ENCODE measurements around the gene CSRNP3. TPM values are rescaled to one million over a fixed set of nuclear protein-coding genes. Genes with fewer than 3 reads are reported as not detected.

CSRNP3 gene
- total RNA-seq, 3 donors from 2014 or later, result 2.0 to 5.2 (median 4.6) TPM

DNA sequence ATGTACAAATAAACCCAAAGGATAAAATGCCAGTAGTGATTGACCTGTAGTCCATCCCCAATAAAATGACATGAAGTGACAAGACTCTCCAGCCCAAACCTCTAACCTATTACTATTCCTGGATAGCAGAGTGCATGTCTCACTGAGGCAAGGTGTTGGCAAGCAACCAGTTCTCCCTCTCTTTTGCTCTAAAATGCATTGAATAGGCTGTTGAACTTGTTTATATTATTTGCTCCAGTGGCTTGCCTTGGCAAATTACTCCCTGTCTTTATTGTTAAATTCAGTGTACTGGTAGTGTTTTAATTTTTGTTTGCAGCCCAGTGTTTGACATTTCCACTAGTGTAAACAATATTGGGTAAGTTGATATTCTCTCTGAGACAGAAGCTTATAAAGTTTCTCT, 70.5 kb downstream of the CSRNP3 start:
- TF ChIP-seq, protein P1, sequence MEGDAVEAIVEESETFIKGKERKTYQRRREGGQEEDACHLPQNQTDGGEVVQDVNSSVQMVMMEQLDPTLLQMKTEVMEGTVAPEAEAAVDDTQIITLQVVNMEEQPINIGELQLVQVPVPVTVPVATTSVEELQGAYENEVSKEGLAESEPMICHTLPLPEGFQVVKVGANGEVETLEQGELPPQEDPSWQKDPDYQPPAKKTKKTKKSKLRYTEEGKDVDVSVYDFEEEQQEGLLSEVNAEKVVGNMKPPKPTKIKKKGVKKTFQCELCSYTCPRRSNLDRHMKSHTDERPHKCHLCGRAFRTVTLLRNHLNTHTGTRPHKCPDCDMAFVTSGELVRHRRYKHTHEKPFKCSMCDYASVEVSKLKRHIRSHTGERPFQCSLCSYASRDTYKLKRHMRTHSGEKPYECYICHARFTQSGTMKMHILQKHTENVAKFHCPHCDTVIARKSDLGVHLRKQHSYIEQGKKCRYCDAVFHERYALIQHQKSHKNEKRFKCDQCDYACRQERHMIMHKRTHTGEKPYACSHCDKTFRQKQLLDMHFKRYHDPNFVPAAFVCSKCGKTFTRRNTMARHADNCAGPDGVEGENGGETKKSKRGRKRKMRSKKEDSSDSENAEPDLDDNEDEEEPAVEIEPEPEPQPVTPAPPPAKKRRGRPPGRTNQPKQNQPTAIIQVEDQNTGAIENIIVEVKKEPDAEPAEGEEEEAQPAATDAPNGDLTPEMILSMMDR (IDR thresholded peaks at IDR 0.05), result no peak
- Histone ChIP-seq H3K9me3 (no peaks in the 10 kb centered on the region), H3K36me3 (ENCODE audit: low read depth) (no peaks in the 10 kb centered on the region), H3K4me1 (ENCODE audit: low read depth) (no peaks in the 10 kb centered on the region), H3K4me3 (no peak overlapping the region)
- no peak for DNase-seq
- intact Hi-C loops (cut with DNase I, micrococcal nuclease), result no loop called here
- ATAC-seq, result no peak

DNA sequence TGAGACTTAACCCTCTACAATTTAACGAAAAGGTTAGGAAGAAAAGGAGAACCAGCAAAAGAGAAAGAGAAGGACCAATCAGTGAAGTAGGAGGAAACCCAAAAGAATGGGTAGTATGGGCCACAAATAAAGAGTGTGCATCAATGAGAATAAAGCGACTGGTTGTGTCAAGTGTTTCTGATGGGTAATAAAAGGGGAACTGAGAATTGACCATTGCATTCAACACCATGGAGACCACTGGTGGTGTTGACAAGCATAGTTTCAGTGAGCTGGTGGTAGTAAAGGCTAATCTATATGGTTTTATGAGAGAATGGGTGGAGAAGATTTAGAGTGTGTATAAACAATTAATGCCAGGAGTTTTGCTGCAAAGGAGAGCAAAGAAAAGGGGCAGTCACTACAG, 75.4 kb downstream of the CSRNP3 start:
- ATAC-seq (no peak), DNase-seq (no peak)
- H3K4me3 ChIP-seq, result no peak overlapping the region
- intact Hi-C loops (cut with DNase I, micrococcal nuclease), result no loop called here
- H3K4me1 ChIP-seq (ENCODE audit: low read depth), result no peaks in the 10 kb centered on the region
- no peaks in the 10 kb centered on the region for H3K36me3 ChIP-seq (ENCODE audit: low read depth)
- H3K9me3 ChIP-seq, result no peaks in the 10 kb centered on the region
- TF ChIP-seq, protein P1 (IDR thresholded peaks at IDR 0.05), result no peak

DNA sequence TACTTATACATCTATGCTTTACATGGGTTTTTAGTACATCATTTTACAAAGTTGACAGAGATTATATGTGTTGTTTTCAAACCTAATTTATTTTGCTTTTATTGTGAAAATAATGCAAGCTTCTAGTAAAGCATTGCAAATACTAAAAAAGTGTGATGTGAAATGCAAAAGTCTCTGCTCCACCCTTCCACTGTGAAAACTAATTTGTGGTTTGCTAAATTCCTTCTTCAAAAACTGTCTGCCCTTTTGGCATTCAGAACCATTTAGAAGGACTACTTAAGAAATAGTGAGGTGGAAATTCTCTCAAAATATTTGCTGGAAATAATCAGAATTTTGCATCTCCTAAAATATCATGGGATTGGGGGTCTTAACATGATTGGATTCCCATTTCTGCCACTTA, 78.4 kb downstream of the CSRNP3 start:
- intact Hi-C loops (cut with DNase I, micrococcal nuclease), result no loop called here
- no peak for ATAC-seq

DNA sequence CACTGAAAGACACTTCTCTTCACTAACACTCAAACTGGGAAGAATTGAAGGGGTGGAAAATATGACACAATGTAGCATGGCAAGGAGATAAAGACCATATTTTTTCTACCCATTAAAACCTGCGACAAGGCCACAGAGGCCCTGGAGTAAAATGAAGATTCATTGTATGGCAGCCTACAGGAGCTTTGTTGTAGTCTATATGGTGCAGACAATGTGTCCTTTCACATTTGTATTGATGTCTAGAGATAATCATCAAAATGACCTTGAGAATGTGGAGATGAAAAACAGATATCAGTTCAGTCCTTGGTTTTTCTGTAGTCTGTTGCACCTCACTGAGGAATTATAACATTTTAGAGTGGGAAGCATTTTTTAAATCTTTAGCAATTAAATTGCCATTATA, 80.1 kb downstream of the CSRNP3 start:
- intact Hi-C loops (cut with DNase I, micrococcal nuclease), result no loop called here
- no peaks in the 10 kb centered on the region for H3K9me3 ChIP-seq
- TF ChIP-seq, protein P1 (IDR thresholded peaks at IDR 0.05), result no peak
- DNase-seq (no peak), ATAC-seq (no peak)
- H3K4me3 ChIP-seq, result no peak overlapping the region
- no peaks in the 10 kb centered on the region for H3K4me1 ChIP-seq (ENCODE audit: low read depth)
- H3K36me3 ChIP-seq (ENCODE audit: low read depth), result no peaks in the 10 kb centered on the region

More for the DNA sequence above, 78.4 kb downstream of the CSRNP3 start:
- no peak for DNase-seq
- Histone ChIP-seq H3K9me3 (no peaks in the 10 kb centered on the region), H3K36me3 (ENCODE audit: low read depth) (no peaks in the 10 kb centered on the region), H3K4me3 (no peak overlapping the region), H3K4me1 (ENCODE audit: low read depth) (no peaks in the 10 kb centered on the region)
- TF ChIP-seq, protein P1 (IDR thresholded peaks at IDR 0.05), result no peak

DNA sequence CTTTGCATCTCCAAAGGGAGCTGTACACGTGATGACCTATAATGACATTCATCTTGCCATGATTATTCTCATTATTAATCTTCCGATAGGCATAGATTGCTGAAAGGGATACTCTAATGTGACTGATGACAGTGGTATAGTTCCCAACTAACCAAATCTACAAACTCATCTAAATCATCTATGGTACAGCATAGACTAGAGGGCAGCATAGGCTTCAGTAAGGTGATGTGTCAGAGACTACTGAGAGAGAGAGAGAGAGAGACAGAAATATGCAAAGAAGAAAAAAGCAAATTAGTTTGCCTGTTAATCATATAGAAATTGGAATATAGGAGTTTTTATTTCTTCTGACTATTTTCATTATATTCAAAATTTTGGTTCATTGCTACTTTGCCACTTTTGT, 89.3 kb downstream of the CSRNP3 start:
- Histone ChIP-seq H3K4me3 (no peak overlapping the region), H3K36me3 (ENCODE audit: low read depth) (no peaks in the 10 kb centered on the region), H3K9me3 (no peaks in the 10 kb centered on the region), H3K4me1 (ENCODE audit: low read depth) (no peaks in the 10 kb centered on the region)
- intact Hi-C loops (cut with DNase I, micrococcal nuclease), result no loop called here
- ATAC-seq (peak; percentile 31), DNase-seq (no peak)
- TF ChIP-seq, protein P1 (IDR thresholded peaks at IDR 0.05), result no peak

DNA sequence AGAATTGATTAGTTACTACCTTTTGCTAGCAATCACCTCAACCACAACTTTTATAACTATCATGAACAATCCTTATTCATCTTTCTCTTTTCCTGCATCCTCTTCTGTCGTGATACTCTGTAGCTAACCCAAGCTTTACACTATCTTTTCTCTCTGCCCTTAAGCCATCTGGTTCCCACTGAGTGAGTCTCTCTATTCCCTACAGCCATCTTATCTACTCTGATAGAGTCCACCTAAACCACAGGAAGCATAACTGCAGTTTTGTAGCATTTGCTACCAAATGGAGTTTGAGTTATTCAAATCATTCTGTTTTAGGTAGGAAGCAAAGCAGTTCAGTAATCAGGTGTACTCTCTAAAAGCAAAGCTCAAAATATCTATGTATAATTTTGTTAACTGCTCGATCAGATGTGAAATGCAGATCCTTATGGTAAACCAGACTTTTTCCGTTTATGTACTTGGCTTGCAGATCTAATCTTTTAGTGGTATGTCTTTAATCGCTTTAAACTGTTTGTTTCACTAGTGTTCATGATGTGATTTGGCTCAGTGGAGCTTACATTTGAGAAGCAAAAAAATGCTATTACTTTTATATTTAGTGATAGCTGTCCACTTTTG, 91.0 kb downstream of the CSRNP3 start:
- TF ChIP-seq, protein P1 (IDR thresholded peaks at IDR 0.05), result no peak
- ATAC-seq (no peak), DNase-seq (no peak)
- no peak overlapping the region for H3K4me3 ChIP-seq
- H3K4me1 ChIP-seq (ENCODE audit: low read depth), result no peaks in the 10 kb centered on the region
- intact Hi-C loops (cut with DNase I, micrococcal nuclease), result no loop called here
- H3K36me3 ChIP-seq (ENCODE audit: low read depth), result no peaks in the 10 kb centered on the region
- no peaks in the 10 kb centered on the region for H3K9me3 ChIP-seq

Data from mucosa of descending colon (tissue), 3 donors.